GM12874 (cell line): ENCODE results near the gene CCDC187.
A peak's percentile ranks its signal among the peaks of the same experiment; 100 is the strongest.

Source experiments
- TF ChIP-seq, protein P1 (sequence below): IDR thresholded peaks from 2 replicates; pipeline ENCODE4 v1.5.1; 2011; ENCODE audit warnings: low read depth, mild to moderate bottlenecking, control low read depth, low read length, moderate library complexity; ENCODE audit not compliant: insufficient read depth

The CCDC187 gene

GRCh38 chr9:136246849-136247550, 56.9 kb downstream of the CCDC187 start:
- TF ChIP-seq, protein P1, sequence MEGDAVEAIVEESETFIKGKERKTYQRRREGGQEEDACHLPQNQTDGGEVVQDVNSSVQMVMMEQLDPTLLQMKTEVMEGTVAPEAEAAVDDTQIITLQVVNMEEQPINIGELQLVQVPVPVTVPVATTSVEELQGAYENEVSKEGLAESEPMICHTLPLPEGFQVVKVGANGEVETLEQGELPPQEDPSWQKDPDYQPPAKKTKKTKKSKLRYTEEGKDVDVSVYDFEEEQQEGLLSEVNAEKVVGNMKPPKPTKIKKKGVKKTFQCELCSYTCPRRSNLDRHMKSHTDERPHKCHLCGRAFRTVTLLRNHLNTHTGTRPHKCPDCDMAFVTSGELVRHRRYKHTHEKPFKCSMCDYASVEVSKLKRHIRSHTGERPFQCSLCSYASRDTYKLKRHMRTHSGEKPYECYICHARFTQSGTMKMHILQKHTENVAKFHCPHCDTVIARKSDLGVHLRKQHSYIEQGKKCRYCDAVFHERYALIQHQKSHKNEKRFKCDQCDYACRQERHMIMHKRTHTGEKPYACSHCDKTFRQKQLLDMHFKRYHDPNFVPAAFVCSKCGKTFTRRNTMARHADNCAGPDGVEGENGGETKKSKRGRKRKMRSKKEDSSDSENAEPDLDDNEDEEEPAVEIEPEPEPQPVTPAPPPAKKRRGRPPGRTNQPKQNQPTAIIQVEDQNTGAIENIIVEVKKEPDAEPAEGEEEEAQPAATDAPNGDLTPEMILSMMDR = no peak

GRCh38 chr9:136245219-136246150, 58.4 kb downstream of the CCDC187 start, which contains the start of gene QSOX2:
Gene QSOX2 (minus strand): TSS chr9:136245812. CDS start chr9:136245803, 9 bp downstream.
- TF ChIP-seq, protein P1 = no peak

- TF ChIP-seq, protein P1 = no peak
These were observed 59.0 kb downstream of the CCDC187 start for GRCh38 chr9:136244969-136245218.

DNA sequence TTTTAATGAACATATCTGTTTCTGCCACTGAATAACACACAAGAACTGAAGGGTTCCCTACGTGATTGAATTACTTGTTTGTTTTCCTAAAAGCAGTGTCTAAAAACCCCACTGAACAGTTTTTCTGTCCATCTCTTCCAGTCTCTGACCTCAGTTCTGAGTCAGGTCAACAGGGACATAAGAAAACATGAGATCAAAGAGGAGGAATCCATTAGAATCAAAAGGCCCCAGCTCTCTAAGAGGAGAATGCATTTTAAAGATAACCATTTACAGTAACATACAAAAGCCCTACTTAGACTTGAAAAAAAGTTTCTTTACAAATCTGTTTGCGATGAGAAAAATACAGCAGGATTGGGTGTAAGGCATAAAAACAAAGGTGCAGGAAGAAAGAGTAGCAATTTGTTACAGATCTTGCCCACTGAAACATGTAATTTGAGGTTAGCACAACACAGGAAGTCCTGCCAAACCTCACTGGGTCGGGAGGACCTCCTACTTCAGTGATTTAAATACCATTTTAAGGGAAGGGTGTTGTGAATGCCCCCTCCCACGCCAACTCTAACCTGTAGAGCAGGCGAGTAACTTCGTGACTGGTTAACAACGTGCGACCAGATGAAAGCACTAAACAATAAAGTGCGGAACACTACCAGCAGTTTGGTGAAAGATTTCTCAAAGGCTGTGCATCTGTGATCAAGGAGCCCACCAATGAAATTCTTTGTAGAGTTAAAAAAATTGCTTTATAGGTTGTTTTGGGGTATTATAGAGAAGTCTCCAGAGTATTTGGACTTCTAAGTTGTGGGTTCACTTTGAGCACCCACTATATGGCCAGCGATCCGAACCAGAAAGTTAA, 59.5 kb downstream of the CCDC187 start:
- TF ChIP-seq, protein P1 = no peak

DNA sequence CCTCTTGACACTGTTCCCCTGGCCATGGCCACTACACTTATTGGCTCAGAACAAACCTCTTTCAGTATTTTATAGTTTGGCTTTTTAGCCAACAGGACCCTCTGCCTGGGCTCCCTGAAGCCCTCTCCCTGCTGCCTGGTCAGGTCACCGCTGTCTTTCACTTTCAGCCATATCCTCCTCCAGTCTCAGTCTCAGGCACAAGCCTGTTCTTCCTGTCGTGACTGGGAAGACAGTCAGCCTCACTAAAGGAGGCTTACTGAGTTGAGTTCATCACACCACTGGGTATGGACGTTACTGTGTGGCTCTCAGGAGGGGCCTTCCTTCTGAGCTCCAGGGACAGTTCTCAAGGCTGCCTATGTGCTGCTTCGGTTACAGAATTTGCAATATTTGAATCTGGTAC, 60.3 kb downstream of the CCDC187 start:
- TF ChIP-seq, protein P1 = no peak

DNA sequence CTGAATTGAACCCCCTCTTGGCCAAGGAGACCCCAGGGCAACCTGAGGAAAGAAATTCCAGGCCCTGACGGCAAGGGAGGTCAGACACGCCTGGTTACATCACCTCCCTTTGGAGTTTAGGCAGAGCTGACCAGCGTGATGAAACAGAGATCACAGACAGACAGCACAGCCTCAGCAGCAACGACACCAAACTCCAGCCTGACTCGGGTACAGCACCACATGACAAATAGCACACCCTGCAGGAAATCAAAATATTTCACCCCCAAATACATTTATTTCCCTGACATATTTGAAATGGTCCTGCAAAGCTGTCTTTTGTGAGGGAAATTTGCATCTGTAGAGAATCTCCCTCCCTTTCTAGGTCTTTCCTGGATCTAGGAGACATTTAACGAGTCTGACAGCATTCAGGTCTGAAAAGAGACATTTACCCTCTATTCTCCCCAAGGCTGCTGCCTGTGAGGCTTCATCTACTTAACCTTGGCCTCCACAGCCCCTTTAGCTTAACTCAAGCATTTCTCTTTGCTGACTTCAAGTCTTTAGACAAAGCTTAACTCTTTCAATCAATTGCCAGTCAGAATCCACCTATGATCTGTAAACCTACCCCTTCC, 60.9 kb downstream of the CCDC187 start:
- TF ChIP-seq, protein P1 = peak; percentile 27; the same call in 1 of the 2 replicates
